Ecto neural progenitor cell (in vitro differentiated cells): Measurements from ENCODE around the gene C7.
"Not testable (repeated sequence)": the region's sequence is repeated elsewhere in the genome, so short reads cannot be mapped to it uniquely, and the experiment has no call there.

Experiments
- DNase-seq: peaks from one replicate; pipeline ENCODE4 v3.0.0-alpha.2; 2018; ENCODE audit warnings: low spot score

Gene C7

DNA sequence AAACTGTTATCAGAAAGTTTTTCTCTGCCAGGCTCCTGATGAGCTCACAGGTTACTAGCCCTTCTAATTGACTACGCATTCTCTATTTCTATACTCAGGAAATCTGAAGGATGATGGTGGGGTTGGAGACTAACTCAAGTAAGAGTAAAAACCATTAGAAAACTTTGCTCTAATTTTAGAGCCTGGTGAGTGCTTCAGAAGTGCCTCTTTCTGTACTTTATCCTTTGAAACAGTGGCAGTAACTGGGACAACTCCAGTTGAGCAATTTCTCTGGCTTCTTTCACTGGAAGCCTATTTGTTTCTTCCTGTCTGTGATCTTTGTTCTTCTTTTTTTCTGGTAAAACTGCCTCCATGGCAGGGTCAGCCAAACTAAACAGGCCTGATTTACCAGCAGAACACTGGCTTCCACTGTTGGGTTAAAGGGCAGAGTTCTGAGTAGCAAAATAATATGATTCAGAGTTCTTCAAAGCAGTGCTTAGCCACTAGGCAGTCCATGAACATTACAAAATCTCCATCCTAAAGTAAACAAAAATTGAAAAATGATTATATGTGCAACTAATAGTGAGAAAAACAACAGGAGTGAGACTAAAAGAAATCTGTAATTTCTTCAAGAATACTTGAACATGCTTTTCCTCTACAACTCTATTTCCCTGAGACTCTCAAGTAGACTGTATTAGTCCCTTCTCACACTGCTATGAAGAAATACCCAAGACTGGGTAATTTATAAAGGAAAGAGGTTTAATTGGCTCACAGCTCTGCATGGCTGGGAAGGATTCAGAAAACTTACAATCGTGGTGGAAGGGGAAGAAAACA lies 82.1 kb downstream of the C7 start:
- no peak for DNase-seq

DNA sequence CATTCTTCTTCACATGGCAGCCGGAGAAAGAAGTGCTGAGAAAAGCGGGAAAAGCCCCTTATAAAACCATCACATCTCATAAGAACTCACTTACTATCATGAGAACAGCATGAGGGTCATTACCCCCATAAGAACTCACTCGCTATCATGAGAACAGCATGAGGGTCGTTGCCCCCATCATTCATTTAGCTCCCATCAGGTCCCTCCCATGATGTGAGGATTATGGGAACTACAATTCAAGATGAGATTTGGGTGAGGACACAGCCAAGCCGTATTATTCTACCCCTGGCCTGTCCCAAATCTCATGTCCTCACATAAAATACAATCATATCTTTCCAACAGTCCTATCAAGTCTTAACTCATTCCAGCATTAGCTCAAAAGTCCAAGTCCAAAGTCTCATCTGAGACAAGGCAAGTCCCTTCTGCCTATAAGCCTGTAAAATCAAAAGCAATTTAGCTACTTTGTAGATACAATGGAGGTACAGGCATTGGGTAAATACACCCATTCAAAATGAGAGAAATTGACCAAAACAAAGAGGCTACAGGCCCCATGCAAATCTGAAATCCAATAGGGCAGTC lies 82.8 kb downstream of the C7 start:
- DNase-seq = no peak

- DNase-seq = no peak
Observed at GRCh38 chr5:40995801-40996586, 86.7 kb downstream of the C7 start.

GRCh38 chr5:40999142-40999541 lies 89.8 kb downstream of the C7 start:
- no peak for DNase-seq

- DNase-seq = no peak
Observed at GRCh38 chr5:40999966-41000365, 90.7 kb downstream of the C7 start.

GRCh38 chr5:41003670-41004376 lies 94.5 kb downstream of the C7 start:
- DNase-seq = no peak

DNA sequence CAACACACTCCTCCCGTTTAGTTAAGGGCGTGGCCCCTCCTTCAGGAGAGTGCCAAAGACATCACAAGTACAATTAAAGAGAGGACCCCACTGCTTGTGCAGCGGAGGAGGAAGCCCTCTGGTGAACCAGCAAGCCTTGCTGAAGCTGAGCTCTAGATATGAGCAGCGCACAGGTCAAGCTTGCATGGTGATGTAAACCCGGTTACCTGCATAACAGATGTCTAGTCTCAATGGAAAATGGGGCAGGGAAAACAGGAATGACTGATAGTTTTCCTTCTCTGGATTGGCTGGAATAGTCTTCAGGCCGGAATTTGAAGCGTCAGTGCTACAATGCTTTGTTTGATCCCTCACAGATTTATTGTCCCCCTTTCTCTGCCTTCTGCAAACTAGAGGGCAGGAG lies 95.6 kb downstream of the C7 start:
- no peak for DNase-seq

GRCh38 chr5:41009232-41009631 lies 99.9 kb downstream of the C7 start:
- DNase-seq = no peak

GRCh38 chr5:41010572-41010971 lies 101.3 kb downstream of the C7 start:
- DNase-seq = no peak

- no peak for DNase-seq
Observed at GRCh38 chr5:41012318-41012717, 103.0 kb downstream of the C7 start.

- not testable (repeated sequence) for DNase-seq
Observed at GRCh38 chr5:41022600-41022999, 113.3 kb downstream of the C7 start.
